Lower leg skin (tissue), 3 donors: ENCODE measurements around the gene ENAH.

Experiments used
- POLR2A ChIP-seq, 2 donors: fragments of 450-650 bp; IDR thresholded peaks; one replicate each; pipeline ENCODE4 v1.6.1; 2016 to 2017; ENCODE audit warnings: antibody characterized with exemption in 2 of 2, mild to moderate bottlenecking in 1 of 2, moderate library complexity in 1 of 2
- TF ChIP-seq, protein P1 (sequence below), 3 donors: fragments of 450-650 bp; IDR thresholded peaks; one replicate each; pipeline ENCODE4 v1.5.1; 2016; ENCODE audit warnings: antibody characterized with exemption in 3 of 3, mild to moderate bottlenecking in 3 of 3, moderate library complexity in 2 of 3

DNA sequence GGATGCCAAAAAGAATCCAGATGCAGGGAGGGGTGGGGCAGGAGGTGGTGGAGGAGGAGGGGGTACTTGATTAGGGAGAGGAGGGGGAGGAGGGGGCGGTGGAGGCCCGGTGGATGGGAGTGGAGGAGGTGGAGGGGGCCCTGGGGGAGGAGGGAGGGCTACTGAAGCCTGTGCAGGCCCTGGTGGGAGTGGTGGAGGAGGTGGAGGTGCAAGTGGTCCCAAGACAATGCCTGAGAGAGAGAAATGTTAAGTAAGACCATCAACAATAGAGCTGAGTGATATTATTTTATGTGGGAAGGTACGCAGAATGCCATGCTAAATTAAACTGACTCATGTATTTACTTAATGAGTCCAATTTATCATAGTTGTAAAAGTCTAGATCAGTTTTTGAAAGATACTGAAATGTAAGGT, 138.2 kb downstream of the ENAH start:
- TF ChIP-seq POLR2A (IDR thresholded peaks at IDR 0.05) = no peak
- TF ChIP-seq, protein P1, sequence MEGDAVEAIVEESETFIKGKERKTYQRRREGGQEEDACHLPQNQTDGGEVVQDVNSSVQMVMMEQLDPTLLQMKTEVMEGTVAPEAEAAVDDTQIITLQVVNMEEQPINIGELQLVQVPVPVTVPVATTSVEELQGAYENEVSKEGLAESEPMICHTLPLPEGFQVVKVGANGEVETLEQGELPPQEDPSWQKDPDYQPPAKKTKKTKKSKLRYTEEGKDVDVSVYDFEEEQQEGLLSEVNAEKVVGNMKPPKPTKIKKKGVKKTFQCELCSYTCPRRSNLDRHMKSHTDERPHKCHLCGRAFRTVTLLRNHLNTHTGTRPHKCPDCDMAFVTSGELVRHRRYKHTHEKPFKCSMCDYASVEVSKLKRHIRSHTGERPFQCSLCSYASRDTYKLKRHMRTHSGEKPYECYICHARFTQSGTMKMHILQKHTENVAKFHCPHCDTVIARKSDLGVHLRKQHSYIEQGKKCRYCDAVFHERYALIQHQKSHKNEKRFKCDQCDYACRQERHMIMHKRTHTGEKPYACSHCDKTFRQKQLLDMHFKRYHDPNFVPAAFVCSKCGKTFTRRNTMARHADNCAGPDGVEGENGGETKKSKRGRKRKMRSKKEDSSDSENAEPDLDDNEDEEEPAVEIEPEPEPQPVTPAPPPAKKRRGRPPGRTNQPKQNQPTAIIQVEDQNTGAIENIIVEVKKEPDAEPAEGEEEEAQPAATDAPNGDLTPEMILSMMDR (IDR thresholded peaks at IDR 0.05) = no peak
